ENCODE measurements around the gene GALNT10. TPM values are rescaled to one million over a fixed set of nuclear protein-coding genes. Genes with fewer than 3 reads are reported as not detected.
A peak's percentile ranks its signal among the peaks of the same experiment; 100 is the strongest.

GALNT10 gene
- total RNA-seq, 4 donors from 2014 or later, result 35.9 to 59.4 (median 46.8) TPM

DNA sequence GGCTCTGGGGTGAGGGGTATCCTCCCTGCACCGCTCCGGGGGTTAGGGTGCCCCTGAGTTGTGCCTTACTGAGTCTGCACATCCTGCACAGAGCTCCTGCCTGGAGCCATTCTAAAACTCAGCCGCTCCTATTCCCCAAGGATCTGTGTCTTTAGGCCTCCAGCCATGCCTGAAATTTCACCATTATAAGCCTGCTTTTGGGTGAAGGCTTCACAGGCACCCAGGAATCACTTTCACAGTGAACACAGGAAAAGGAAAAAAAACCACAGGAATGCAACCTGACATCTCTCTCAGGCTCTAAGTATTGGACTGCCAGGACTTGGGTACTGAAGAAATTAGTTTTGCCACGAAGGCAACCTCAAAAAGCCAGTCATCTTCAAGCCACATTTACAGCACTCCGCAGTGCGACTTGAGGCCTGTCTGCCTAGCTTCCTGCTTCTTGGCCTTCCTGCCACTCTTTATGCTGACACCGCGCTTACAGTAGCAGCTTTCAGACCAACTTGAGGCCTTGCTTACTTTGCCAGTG is 30.9 kb downstream of the GALNT10 start:
- no peak overlapping the region for H3K4me3 ChIP-seq
- H3K4me1 ChIP-seq, result no peaks in the 10 kb centered on the region
- no peaks in the 10 kb centered on the region for H3K9me3 ChIP-seq
- H3K27ac ChIP-seq, result no peak overlapping the region
- peak in 2 of 3 donors; percentile 47 to 72 for DNase-seq
- peaks cover 0 to 3% (median 0%) of the 10 kb centered on the region in 3 donors for H3K36me3 ChIP-seq
- TF ChIP-seq CTCF (IDR thresholded peaks at IDR 0.05) (no peak), POLR2A (IDR thresholded peaks at IDR 0.05) (no peak)
- no peaks in the 10 kb centered on the region for H3K27me3 ChIP-seq

DNA sequence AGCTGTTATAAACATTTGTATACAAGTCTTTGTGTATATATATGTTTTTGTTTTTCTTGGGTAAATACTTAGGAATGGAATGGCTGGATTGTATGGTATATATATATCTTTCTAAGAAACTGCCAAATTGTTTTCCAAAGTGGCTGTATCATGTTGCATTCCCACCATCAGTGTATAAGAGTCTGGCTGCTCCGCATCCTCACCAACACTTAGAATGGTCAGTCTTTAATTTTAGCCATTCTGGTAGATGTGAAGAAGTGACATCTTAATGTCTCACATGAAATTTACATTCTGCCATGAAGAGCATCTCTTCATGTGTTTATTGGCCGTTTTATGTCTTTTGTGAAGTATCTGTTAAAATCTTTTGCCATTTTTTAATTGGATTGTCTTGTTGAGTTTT is 31.9 kb downstream of the GALNT10 start:
- Histone ChIP-seq H3K4me3 (no peak overlapping the region), H3K27me3 (no peaks in the 10 kb centered on the region), H3K4me1 (no peaks in the 10 kb centered on the region), H3K9me3 (no peaks in the 10 kb centered on the region), H3K27ac (no peak overlapping the region), H3K36me3 (peaks cover 0 to 3% (median 0%) of the 10 kb centered on the region in 3 donors)
- no peak for TF ChIP-seq POLR2A (IDR thresholded peaks at IDR 0.05)
- TF ChIP-seq CTCF (IDR thresholded peaks at IDR 0.05), result no peak
- no peak for DNase-seq

DNA sequence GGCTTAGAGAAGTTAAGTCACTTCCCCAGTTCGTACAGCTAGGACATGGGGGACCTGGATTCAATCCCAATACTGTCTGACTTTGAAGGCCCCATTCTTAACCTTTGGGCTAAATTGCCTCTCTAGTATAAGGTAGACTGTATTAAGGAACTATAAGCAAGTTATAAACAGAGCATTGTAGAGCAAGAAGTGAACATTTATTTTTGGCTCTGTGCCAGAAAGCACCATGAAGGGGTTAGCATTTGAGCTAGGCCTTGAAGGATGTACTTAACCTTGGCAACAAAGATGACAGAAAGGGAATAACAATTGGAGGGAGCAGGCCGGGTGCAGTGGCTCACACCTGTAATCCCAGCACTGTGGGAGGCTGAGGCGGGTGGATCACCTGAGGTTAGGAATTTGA is 32.8 kb downstream of the GALNT10 start:
- Histone ChIP-seq H3K4me3 (no peak overlapping the region), H3K9me3 (no peaks in the 10 kb centered on the region), H3K36me3 (peaks cover 0 to 3% (median 0%) of the 10 kb centered on the region in 3 donors), H3K4me1 (peaks cover 0 to 1% (median 0%) of the 10 kb centered on the region in 4 donors), H3K27ac (no peak overlapping the region), H3K27me3 (no peaks in the 10 kb centered on the region)
- TF ChIP-seq CTCF (IDR thresholded peaks at IDR 0.05) (no peak), POLR2A (IDR thresholded peaks at IDR 0.05) (no peak)
- no peak for DNase-seq

DNA sequence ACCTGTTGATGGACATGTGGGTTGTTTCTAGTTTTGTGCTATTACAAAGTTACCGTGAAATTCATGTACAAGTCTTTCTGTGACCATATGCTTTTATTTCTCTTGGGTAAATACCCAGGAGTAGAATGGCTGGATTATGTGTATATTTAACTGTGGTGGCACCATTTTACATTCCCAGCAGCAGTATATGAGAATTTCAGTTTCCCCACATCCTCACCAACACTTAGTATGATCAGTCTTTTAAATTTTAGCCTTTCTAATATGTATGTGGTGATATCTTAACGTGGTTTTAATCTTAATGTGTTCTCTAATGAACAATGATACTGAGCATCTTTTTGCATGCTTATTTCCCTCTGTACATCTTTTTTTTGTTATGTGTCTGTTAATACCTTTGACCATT is 36.6 kb downstream of the GALNT10 start:
- Histone ChIP-seq H3K4me1 (peaks cover 0 to 5% (median 0%) of the 10 kb centered on the region in 4 donors), H3K4me3 (no peak overlapping the region), H3K36me3 (no peaks in the 10 kb centered on the region), H3K27ac (no peak overlapping the region), H3K9me3 (no peaks in the 10 kb centered on the region), H3K27me3 (no peaks in the 10 kb centered on the region)
- DNase-seq, result no peak
- no peak for TF ChIP-seq CTCF (IDR thresholded peaks at IDR 0.05)
- TF ChIP-seq POLR2A (IDR thresholded peaks at IDR 0.05), result no peak

GRCh38 chr5:154228696-154229095 is 38.2 kb downstream of the GALNT10 start:
- Histone ChIP-seq H3K4me1 (peaks cover 0 to 5% (median 0%) of the 10 kb centered on the region in 4 donors), H3K9me3 (no peaks in the 10 kb centered on the region), H3K27me3 (no peaks in the 10 kb centered on the region), H3K4me3 (no peak overlapping the region), H3K27ac (peak overlapping the region in 1 of 4 donors; percentile 19), H3K36me3 (no peaks in the 10 kb centered on the region)
- TF ChIP-seq CTCF (IDR thresholded peaks at IDR 0.05) (no peak), POLR2A (IDR thresholded peaks at IDR 0.05) (no peak)
- no peak for DNase-seq

DNA sequence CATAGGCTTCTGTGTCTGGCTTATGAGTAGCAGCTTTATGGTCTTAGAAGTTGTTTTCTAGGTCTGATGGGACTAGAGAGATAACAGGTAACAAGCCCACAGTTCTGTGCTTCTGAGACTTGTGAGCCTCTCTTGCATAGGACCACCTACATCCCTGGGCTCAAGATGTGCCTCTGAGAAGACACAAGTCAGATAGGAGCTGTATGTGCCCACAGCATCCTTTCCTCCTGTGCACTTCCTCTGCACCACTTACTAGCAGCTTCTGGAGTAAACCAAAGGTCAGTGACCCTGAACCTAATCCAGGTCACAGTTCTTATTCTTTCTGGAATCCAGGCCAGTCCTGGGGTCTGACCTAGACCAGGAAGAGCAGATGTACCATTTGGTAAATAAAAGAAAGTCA is 40.0 kb downstream of the GALNT10 start:
- DNase-seq, result no peak
- no peaks in the 10 kb centered on the region for H3K36me3 ChIP-seq
- peaks cover 0 to 5% (median 0%) of the 10 kb centered on the region in 4 donors for H3K4me1 ChIP-seq
- no peak overlapping the region for H3K27ac ChIP-seq
- H3K4me3 ChIP-seq, result no peak overlapping the region
- H3K27me3 ChIP-seq, result no peaks in the 10 kb centered on the region
- TF ChIP-seq POLR2A (IDR thresholded peaks at IDR 0.05) (no peak), CTCF (IDR thresholded peaks at IDR 0.05) (no peak)
- no peaks in the 10 kb centered on the region for H3K9me3 ChIP-seq
